Liver (tissue), 9 donors: Measurements from ENCODE around the gene LMNTD2. TPM values are rescaled to one million over a fixed set of nuclear protein-coding genes. Genes with fewer than 3 reads are reported as not detected.
A peak's percentile ranks its signal among the peaks of the same experiment; 100 is the strongest.

Experiments
- DNase-seq: peaks from one replicate; pipeline ENCODE4 v3.0.0-alpha.2; 2017; ENCODE audit warnings: low spot score
- H3K27ac ChIP-seq, 2 donors: one replicate each; pipeline ENCODE4 v1.7.0; 2013; ENCODE audit warnings: inconsistent platforms in 2 of 2, low read length in 2 of 2, control low read depth in 1 of 2, low read depth in 1 of 2, mild to moderate bottlenecking in 1 of 2
- H3K27me3 ChIP-seq, 4 donors: one replicate each; pipeline versions ENCODE4 v1.6.1 to v1.7.0; 2013; ENCODE audit warnings: low read length in 3 of 4, inconsistent platforms in 1 of 4, mild to moderate bottlenecking in 1 of 4, moderate library complexity in 1 of 4; ENCODE audit not compliant: control insufficient read depth in 4 of 4, insufficient read depth in 4 of 4
- H3K36me3 ChIP-seq, 4 donors: one replicate each; pipeline versions ENCODE4 v1.6.1 to v1.7.0; 2013; ENCODE audit warnings: low read length in 3 of 4, mild to moderate bottlenecking in 3 of 4, low read depth in 1 of 4, moderate library complexity in 1 of 4; ENCODE audit not compliant: control insufficient read depth in 4 of 4, insufficient read depth in 3 of 4
- H3K4me1 ChIP-seq, 4 donors: one replicate each; pipeline versions ENCODE4 v1.6.1 to v1.7.0; 2013; ENCODE audit warnings: low read length in 3 of 4, mild to moderate bottlenecking in 3 of 4, moderate library complexity in 1 of 4; ENCODE audit not compliant: control insufficient read depth in 4 of 4, insufficient read depth in 4 of 4
- H3K4me3 ChIP-seq, 3 donors: one replicate each; pipeline versions ENCODE4 v1.6.1 to v1.7.0; 2013; ENCODE audit warnings: low read length in 3 of 3, control low read depth in 1 of 3, low read depth in 1 of 3, mild to moderate bottlenecking in 1 of 3
- H3K9ac ChIP-seq, 2 donors: one replicate each; pipeline ENCODE4 v1.7.0; 2013; ENCODE audit warnings: low read length in 2 of 2, mild to moderate bottlenecking in 2 of 2, moderate library complexity in 2 of 2, control low read depth in 1 of 2, low read depth in 1 of 2
- H3K9me3 ChIP-seq, 4 donors: one replicate each; pipeline versions ENCODE4 v1.6.1 to v1.7.0; 2013; ENCODE audit warnings: low read length in 3 of 4; ENCODE audit not compliant: control insufficient read depth in 4 of 4
- CTCF ChIP-seq: fragments of 150-350 bp; IDR thresholded peaks from 2 replicates; pipeline ENCODE4 v1.5.1; 2017; ENCODE audit warnings: improper control_type of control experiment, low read depth, low read length; ENCODE audit not compliant: missing input control
- EGR1 ChIP-seq, 2 donors: IDR thresholded peaks; 2 replicates each; pipeline ENCODE4 v1.6.1; 2016 to 2018; ENCODE audit warnings: antibody characterized with exemption in 2 of 2, low read depth in 2 of 2
- FOXA1 ChIP-seq: IDR thresholded peaks from 2 replicates; pipeline ENCODE4 v1.6.1; 2016; ENCODE audit warnings: antibody characterized with exemption
- FOXA2 ChIP-seq: IDR thresholded peaks from 2 replicates; pipeline ENCODE4 v1.6.1; 2016; ENCODE audit warnings: antibody characterized with exemption
- GABPA ChIP-seq, 2 donors: IDR thresholded peaks in 1 of 2; conservative IDR thresholded peaks in 1 of 2; 2 replicates each; pipeline ENCODE4 v1.6.1; 2016; ENCODE audit warnings: antibody characterized with exemption in 2 of 2, mild to moderate bottlenecking in 1 of 2, moderate library complexity in 1 of 2
- HNF4A ChIP-seq, 2 donors: conservative IDR thresholded peaks; 2 replicates each; pipeline ENCODE4 v1.6.1; 2016; ENCODE audit warnings: antibody characterized with exemption in 2 of 2, mild to moderate bottlenecking in 2 of 2
- HNF4G ChIP-seq: IDR thresholded peaks from 2 replicates; pipeline ENCODE4 v1.6.1; 2016; ENCODE audit warnings: antibody characterized with exemption
- JUND ChIP-seq, 2 donors: IDR thresholded peaks; 2 replicates each; pipeline ENCODE4 v1.6.1; 2016; ENCODE audit warnings: antibody characterized with exemption in 2 of 2
- MAX ChIP-seq: IDR thresholded peaks from 2 replicates; pipeline ENCODE4 v1.6.1; 2016; ENCODE audit warnings: antibody characterized with exemption
- NR2F2 ChIP-seq: IDR thresholded peaks from 2 replicates; pipeline ENCODE4 v1.6.1; 2016; ENCODE audit warnings: antibody characterized with exemption
- RAD21 ChIP-seq, 2 donors: IDR thresholded peaks; 2 replicates each; pipeline ENCODE4 v1.6.1; 2016; ENCODE audit warnings: antibody characterized with exemption in 2 of 2, mild to moderate bottlenecking in 2 of 2
- REST ChIP-seq: IDR thresholded peaks from 2 replicates; pipeline ENCODE4 v1.6.1; 2016; ENCODE audit warnings: antibody characterized with exemption, mild to moderate bottlenecking
- RXRA ChIP-seq, 2 donors: IDR thresholded peaks; 2 replicates each; pipeline ENCODE4 v1.6.1; 2017 to 2018; ENCODE audit warnings: antibody characterized with exemption in 2 of 2, mild to moderate bottlenecking in 1 of 2
- SP1 ChIP-seq: IDR thresholded peaks from 2 replicates; pipeline ENCODE4 v1.6.1; 2018; ENCODE audit warnings: antibody characterized with exemption, mild to moderate bottlenecking
- TAF1 ChIP-seq: conservative IDR thresholded peaks from 2 replicates; pipeline ENCODE4 v1.6.1; 2016; ENCODE audit warnings: antibody characterized with exemption, mild to moderate bottlenecking
- YY1 ChIP-seq: IDR thresholded peaks from 2 replicates; pipeline ENCODE4 v1.6.1; 2016; ENCODE audit warnings: antibody characterized with exemption, mild to moderate bottlenecking
- WGBS: extraction: QIAGEN DNeasy Blood & Tissue Kit; methylation state at CpG from one replicate; pipeline ENCODE4 v1.1.7; 2013; 5-methylcytosine and 5-hydroxymethylcytosine counted together
- polyA plus RNA-seq, 2 donors: library from polyadenylated mRNA; stranded (reverse) in 1 of 2; unstranded in 1 of 2; fragments of 200-250 nt in 1 of 2; fragments of >200 nt in 1 of 2; fragmentation: Nextera tagmentation in 1 of 2; extraction: Ambion mirVana in 1 of 2; gene quantifications; one replicate each; pipeline versions ENCODE4 v1.2.1 to v1.2.3, GENCODE V29; 2013 to 2015
- total RNA-seq, 2 donors: library from RNA; depleted of rRNA; stranded (reverse); fragments of >200 nt; gene quantifications; one replicate each; pipeline ENCODE4 v1.2.3, GENCODE V29; 2014
- TF ChIP-seq, protein P1 (sequence below): IDR thresholded peaks from 2 replicates; pipeline ENCODE4 v1.6.1; 2016; ENCODE audit warnings: antibody characterized with exemption
- donor health status: healthy.
- donor health status: healthy.
- donor health status: healthy.
- donor health status: healthy.
- donor health status: healthy.

LMNTD2 gene
- total and polyA plus RNA-seq, 4 donors, result 1.2 to 4.6 (median 2.3) TPM

- Histone ChIP-seq H3K27me3 (no peaks in the 10 kb centered on the region), H3K9me3 (no peaks in the 10 kb centered on the region), H3K9ac (no peak overlapping the region), H3K4me1 (peaks cover 21 to 40% (median 29%) of the 10 kb centered on the region in 4 donors), H3K36me3 (peaks cover 0 to 8% (median 6%) of the 10 kb centered on the region in 4 donors), H3K27ac (peak overlapping the region; percentile 27 to 76), H3K4me3 (no peak overlapping the region)
- no peak for TF ChIP-seq FOXA2
- TF ChIP-seq HNF4A (conservative IDR thresholded peaks at IDR 0.05), result no peak
- TF ChIP-seq RAD21 (IDR thresholded peaks at IDR 0.05), result no peak
- TF ChIP-seq HNF4G, result no peak
- TF ChIP-seq NR2F2, result no peak
- TF ChIP-seq, protein P1, sequence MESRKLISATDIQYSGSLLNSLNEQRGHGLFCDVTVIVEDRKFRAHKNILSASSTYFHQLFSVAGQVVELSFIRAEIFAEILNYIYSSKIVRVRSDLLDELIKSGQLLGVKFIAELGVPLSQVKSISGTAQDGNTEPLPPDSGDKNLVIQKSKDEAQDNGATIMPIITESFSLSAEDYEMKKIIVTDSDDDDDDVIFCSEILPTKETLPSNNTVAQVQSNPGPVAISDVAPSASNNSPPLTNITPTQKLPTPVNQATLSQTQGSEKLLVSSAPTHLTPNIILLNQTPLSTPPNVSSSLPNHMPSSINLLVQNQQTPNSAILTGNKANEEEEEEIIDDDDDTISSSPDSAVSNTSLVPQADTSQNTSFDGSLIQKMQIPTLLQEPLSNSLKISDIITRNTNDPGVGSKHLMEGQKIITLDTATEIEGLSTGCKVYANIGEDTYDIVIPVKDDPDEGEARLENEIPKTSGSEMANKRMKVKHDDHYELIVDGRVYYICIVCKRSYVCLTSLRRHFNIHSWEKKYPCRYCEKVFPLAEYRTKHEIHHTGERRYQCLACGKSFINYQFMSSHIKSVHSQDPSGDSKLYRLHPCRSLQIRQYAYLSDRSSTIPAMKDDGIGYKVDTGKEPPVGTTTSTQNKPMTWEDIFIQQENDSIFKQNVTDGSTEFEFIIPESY, result no peak
- no peak for TF ChIP-seq RXRA (IDR thresholded peaks at IDR 0.05)
- TF ChIP-seq EGR1 (IDR thresholded peaks at IDR 0.05; ENCODE audit: low read depth in 2 of 2), result no peak
- TF ChIP-seq CTCF, result no peak
- no peak for TF ChIP-seq GABPA (IDR thresholded peaks at IDR 0.05 in 1 of 2, conservative IDR thresholded peaks at IDR 0.05 in 1 of 2)
- TF ChIP-seq FOXA1, result no peak
- TF ChIP-seq SP1, result no peak
- no peak for TF ChIP-seq REST
- no peak for DNase-seq
- WGBS, result 88% methylated on average over 15 of the region's 15 CpGs
These were observed 1.4 kb downstream of the LMNTD2 start for GRCh38 chr11:559020-559620.

DNA sequence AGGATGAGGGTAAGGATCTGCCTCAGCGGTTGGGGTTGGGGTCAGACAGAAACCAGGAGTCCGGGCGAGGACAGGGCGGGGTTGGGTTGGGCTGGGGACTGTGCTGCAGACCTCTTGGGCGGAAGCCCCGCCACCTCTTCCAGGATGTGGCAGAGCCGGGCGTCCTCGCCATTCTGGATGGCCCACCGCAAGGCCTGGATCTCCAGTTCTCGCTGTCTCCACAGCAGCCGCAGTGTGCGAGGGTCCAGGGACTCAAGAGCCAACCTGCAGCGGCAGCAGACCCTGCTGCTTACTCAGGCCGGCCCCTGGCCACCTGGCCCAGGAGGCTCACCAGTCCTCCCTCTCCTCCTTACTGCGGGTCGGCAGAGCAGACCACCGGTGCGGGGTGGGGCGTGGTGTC is 2.0 kb downstream of the LMNTD2 start:
- DNase-seq, result no peak
- Histone ChIP-seq H3K27me3 (no peaks in the 10 kb centered on the region), H3K27ac (no peak overlapping the region), H3K4me3 (no peak overlapping the region), H3K9me3 (no peaks in the 10 kb centered on the region), H3K36me3 (peaks cover 0 to 7% (median 3%) of the 10 kb centered on the region in 4 donors), H3K4me1 (peaks cover 21 to 45% (median 31%) of the 10 kb centered on the region in 4 donors), H3K9ac (no peak overlapping the region)
- WGBS, result 91% methylated on average over 20 of the region's 20 CpGs
- TF ChIP-seq FOXA2 (no peak), HNF4G (no peak), YY1 (no peak), HNF4A (conservative IDR thresholded peaks at IDR 0.05) (no peak), RXRA (IDR thresholded peaks at IDR 0.05) (no peak), REST (no peak), TAF1 (no peak), EGR1 (IDR thresholded peaks at IDR 0.05; ENCODE audit: low read depth in 2 of 2) (no peak), FOXA1 (no peak), CTCF (no peak), JUND (IDR thresholded peaks at IDR 0.05) (no peak), NR2F2 (no peak), RAD21 (IDR thresholded peaks at IDR 0.05) (no peak), GABPA (IDR thresholded peaks at IDR 0.05 in 1 of 2, conservative IDR thresholded peaks at IDR 0.05 in 1 of 2) (no peak), MAX (no peak)
